Testis (tissue), 2 donors: ENCODE results near the gene HEBP2.

ENCODE experiments used
- POLR2A ChIP-seq: fragments of 450-650 bp; IDR thresholded peaks from one replicate; pipeline ENCODE4 v1.6.1; 2017; ENCODE audit warnings: antibody characterized with exemption, mild to moderate bottlenecking, moderate library complexity
- TF ChIP-seq, protein P1 (sequence below), 3 experiments: fragments of 450-650 bp in 2 of 3; fragments of 200-600 bp in 1 of 3; sonication (generic) in 1 of 3; IDR thresholded peaks; one replicate each; pipeline ENCODE4 v1.5.1; 2016 to 2019; ENCODE audit warnings: antibody characterized with exemption in 3 of 3, mild to moderate bottlenecking in 2 of 3, moderate library complexity in 1 of 3

DNA sequence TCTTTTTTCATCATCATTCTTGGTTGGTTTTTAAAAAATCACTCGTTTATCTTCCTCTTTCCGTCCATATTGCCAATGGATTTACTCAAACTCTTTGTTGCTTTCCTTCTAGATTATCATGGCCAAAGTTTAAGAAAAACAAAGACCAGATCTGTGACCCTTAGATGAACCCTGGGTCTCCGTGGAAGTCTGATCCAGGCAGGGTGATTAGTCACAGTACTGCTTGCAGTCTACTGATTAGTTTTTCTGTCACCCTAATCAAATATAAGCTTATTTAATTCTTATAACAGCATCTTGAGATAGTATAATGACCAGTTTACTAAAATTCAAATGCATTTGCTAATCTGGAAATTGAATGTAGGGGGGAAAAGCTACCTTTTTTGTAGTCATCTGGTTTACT lies 32.3 kb upstream of the HEBP2 start:
- TF ChIP-seq, protein P1, sequence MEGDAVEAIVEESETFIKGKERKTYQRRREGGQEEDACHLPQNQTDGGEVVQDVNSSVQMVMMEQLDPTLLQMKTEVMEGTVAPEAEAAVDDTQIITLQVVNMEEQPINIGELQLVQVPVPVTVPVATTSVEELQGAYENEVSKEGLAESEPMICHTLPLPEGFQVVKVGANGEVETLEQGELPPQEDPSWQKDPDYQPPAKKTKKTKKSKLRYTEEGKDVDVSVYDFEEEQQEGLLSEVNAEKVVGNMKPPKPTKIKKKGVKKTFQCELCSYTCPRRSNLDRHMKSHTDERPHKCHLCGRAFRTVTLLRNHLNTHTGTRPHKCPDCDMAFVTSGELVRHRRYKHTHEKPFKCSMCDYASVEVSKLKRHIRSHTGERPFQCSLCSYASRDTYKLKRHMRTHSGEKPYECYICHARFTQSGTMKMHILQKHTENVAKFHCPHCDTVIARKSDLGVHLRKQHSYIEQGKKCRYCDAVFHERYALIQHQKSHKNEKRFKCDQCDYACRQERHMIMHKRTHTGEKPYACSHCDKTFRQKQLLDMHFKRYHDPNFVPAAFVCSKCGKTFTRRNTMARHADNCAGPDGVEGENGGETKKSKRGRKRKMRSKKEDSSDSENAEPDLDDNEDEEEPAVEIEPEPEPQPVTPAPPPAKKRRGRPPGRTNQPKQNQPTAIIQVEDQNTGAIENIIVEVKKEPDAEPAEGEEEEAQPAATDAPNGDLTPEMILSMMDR (IDR thresholded peaks at IDR 0.05) = no peak
- TF ChIP-seq POLR2A = no peak
